GM12878 (cell line): ENCODE results near the gene CLASP1. TPM values are rescaled to one million over a fixed set of nuclear protein-coding genes. Genes with fewer than 3 reads are reported as not detected.

Experiments used
- ASH2L ChIP-seq: fragments of 300-600, 200-600 bp; sonication (generic); IDR thresholded peaks from 2 replicates; pipeline ENCODE4 v1.6.1; 2017; ENCODE audit warnings: low read depth, mild to moderate bottlenecking, borderline replicate concordance
- CHD4 ChIP-seq: fragments of 200-600 bp; sonication (generic); IDR thresholded peaks from 2 replicates; pipeline ENCODE4 v1.6.1; 2016; ENCODE audit warnings: mild to moderate bottlenecking
- NFYA ChIP-seq: IDR thresholded peaks from 2 replicates; pipeline ENCODE4 v1.6.1; 2011; ENCODE audit warnings: low read depth, mild to moderate bottlenecking, low read length, improper control_type of control experiment, borderline replicate concordance
- NR2C1 ChIP-seq: fragments of 450-650 bp; IDR thresholded peaks from 2 replicates; pipeline ENCODE4 v1.6.1; 2017; ENCODE audit warnings: antibody characterized with exemption, mild to moderate bottlenecking, moderate library complexity
- POLR2AphosphoS2 ChIP-seq: IDR thresholded peaks from 2 replicates; pipeline ENCODE4 v1.6.1; 2011; ENCODE audit warnings: low read depth, mild to moderate bottlenecking, low read length, improper control_type of control experiment, moderate library complexity
- RAD21 ChIP-seq: IDR thresholded peaks from 2 replicates; pipeline ENCODE4 v1.6.1; 2011; ENCODE audit warnings: mild to moderate bottlenecking, low read depth, low read length, moderate library complexity; ENCODE audit not compliant: insufficient read depth
- SUZ12 ChIP-seq: fragments of 200-600 bp; sonication (generic); IDR thresholded peaks from one replicate; pipeline ENCODE4 v1.6.1; 2018; ENCODE audit warnings: antibody characterized with exemption, mild to moderate bottlenecking; ENCODE audit not compliant: unreplicated experiment
- ZNF207 ChIP-seq: fragments of 450-650 bp; IDR thresholded peaks from 2 replicates; pipeline ENCODE4 v1.6.1; 2014; ENCODE audit warnings: antibody characterized with exemption, mild to moderate bottlenecking, borderline replicate concordance
- polyA plus RNA-seq, 11 experiments: library from polyadenylated mRNA; depleted of rRNA in 4 of 11; unstranded in 6 of 11; stranded (reverse) in 5 of 11; fragments of >200 nt; fragmentation: Nextera tagmentation in 4 of 11; fragmentation: Illumina TruSeq in 1 of 11; extraction: Ambion mirVana in 4 of 11; extraction: Trizol in 1 of 11; gene quantifications; 1 replicate in 1 of 11; 2 replicates in 10 of 11; pipeline versions ENCODE4 v1.2.1 to v1.2.3, GENCODE V29; 2011 to 2016; ENCODE audit warnings: inconsistent platforms in 2 of 11, missing spikeins in 2 of 11, low read depth in 1 of 11
- total RNA-seq, 4 experiments: library from RNA; depleted of rRNA in 3 of 4; stranded (reverse); fragments of >200 nt in 3 of 4; fragmentation: Illumina TruSeq in 1 of 4; extraction: Trizol in 1 of 4; gene quantifications; 2 replicates each; pipeline versions ENCODE4 v1.2.1 to v1.2.3, GENCODE V29; 2013 to 2021
- TF ChIP-seq, protein P1 (sequence below): fragments of 150-350 bp; IDR thresholded peaks from 2 replicates; pipeline ENCODE4 v1.6.1; 2016; ENCODE audit warnings: low read depth, low read length

Gene CLASP1
- total and polyA plus RNA-seq, 10 of the 15 experiments (the other 5 are each of a cell fraction or from before 2014, with no cell fraction given), result 1.4 to 62.4 (median 32.9) TPM

DNA sequence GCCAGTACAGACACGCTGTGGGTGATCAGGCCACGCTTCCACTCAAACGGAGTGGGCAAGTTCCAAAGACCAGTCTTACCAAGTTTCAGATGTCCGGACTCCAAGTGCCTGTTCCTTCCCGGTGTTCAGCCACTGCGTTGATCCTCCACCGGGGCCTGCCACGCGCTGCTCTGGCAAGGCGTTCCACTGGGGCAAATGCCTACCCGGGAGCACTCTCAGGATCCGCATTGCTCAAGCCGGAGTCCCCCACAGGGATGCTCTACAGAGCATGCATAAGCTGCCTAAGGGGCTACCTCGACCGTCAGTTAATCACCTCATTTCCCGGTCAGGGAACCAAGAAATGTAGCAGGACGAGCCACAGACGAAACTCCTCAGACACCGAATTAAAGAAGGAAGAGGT lies 37.0 kb upstream of the CLASP1 start (continued):
- TF ChIP-seq CHD4 (no peak), ZNF207 (no peak), POLR2AphosphoS2 (no peak), SUZ12 (no peak), NFYA (no peak), NR2C1 (no peak), RAD21 (no peak), ASH2L (no peak)
- TF ChIP-seq, protein P1, sequence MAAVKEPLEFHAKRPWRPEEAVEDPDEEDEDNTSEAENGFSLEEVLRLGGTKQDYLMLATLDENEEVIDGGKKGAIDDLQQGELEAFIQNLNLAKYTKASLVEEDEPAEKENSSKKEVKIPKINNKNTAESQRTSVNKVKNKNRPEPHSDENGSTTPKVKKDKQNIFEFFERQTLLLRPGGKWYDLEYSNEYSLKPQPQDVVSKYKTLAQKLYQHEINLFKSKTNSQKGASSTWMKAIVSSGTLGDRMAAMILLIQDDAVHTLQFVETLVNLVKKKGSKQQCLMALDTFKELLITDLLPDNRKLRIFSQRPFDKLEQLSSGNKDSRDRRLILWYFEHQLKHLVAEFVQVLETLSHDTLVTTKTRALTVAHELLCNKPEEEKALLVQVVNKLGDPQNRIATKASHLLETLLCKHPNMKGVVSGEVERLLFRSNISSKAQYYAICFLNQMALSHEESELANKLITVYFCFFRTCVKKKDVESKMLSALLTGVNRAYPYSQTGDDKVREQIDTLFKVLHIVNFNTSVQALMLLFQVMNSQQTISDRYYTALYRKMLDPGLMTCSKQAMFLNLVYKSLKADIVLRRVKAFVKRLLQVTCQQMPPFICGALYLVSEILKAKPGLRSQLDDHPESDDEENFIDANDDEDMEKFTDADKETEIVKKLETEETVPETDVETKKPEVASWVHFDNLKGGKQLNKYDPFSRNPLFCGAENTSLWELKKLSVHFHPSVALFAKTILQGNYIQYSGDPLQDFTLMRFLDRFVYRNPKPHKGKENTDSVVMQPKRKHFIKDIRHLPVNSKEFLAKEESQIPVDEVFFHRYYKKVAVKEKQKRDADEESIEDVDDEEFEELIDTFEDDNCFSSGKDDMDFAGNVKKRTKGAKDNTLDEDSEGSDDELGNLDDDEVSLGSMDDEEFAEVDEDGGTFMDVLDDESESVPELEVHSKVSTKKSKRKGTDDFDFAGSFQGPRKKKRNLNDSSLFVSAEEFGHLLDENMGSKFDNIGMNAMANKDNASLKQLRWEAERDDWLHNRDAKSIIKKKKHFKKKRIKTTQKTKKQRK, result no peak
